GM15510 (cell line): ENCODE results near the gene POU2F3.

Experiments
- POLR2A ChIP-seq: IDR thresholded peaks from 3 replicates; pipeline ENCODE4 v1.6.1; 2011; ENCODE audit warnings: borderline replicate concordance; ENCODE audit not compliant: insufficient read length; ENCODE audit errors: extremely low read depth

The POU2F3 gene

GRCh38 chr11:120303004-120303637 is 63.2 kb downstream of the POU2F3 start:
- TF ChIP-seq POLR2A = no peak

- TF ChIP-seq POLR2A = no peak
These were observed 64.6 kb downstream of the POU2F3 start for GRCh38 chr11:120304526-120304925.

GRCh38 chr11:120305286-120305685 is 65.3 kb downstream of the POU2F3 start:
- no peak for TF ChIP-seq POLR2A

- TF ChIP-seq POLR2A = no peak
These were observed 66.7 kb downstream of the POU2F3 start for GRCh38 chr11:120306519-120307242.

GRCh38 chr11:120307476-120307875 is 67.5 kb downstream of the POU2F3 start:
- no peak for TF ChIP-seq POLR2A

GRCh38 chr11:120308081-120308480 is 68.1 kb downstream of the POU2F3 start:
- TF ChIP-seq POLR2A = no peak

- no peak for TF ChIP-seq POLR2A
These were observed 70.9 kb downstream of the POU2F3 start for GRCh38 chr11:120310870-120311269.

- no peak for TF ChIP-seq POLR2A
These were observed 74.9 kb downstream of the POU2F3 start for GRCh38 chr11:120314861-120315260.

GRCh38 chr11:120316880-120317688 is 77.1 kb downstream of the POU2F3 start:
- no peak for TF ChIP-seq POLR2A

- TF ChIP-seq POLR2A = no peak
These were observed 77.9 kb downstream of the POU2F3 start for GRCh38 chr11:120317689-120318480.

- no peak for TF ChIP-seq POLR2A
These were observed 79.0 kb downstream of the POU2F3 start for GRCh38 chr11:120318906-120319305.

GRCh38 chr11:120324932-120325810 is 85.2 kb downstream of the POU2F3 start, which contains the start of gene TLCD5:
TLCD5 (plus strand) TSS chr11:120325299; CDS start chr11:120327442, 2,143 bp downstream.
- TF ChIP-seq POLR2A = peak; percentile 41

GRCh38 chr11:120326228-120326627 is 86.3 kb downstream of the POU2F3 start:
- TF ChIP-seq POLR2A = no peak
